ENCODE results near the gene CDKN2B.

The CDKN2B gene

GRCh38 chr9:21993893-21994555 lies 15.1 kb downstream of the CDKN2B start, which contains the start of gene CDKN2A:
Gene CDKN2A, minus strand, starts transcription at chr9:21994392.
- peak; percentile 56 for DNase-seq (ENCODE audit: low read depth)

GRCh38 chr9:21993007-21993406 lies 16.1 kb downstream of the CDKN2B start:
- DNase-seq (ENCODE audit: low read depth) = no peak

GRCh38 chr9:21991072-21991959 lies 17.8 kb downstream of the CDKN2B start:
- no peak for DNase-seq (ENCODE audit: low read depth)

- DNase-seq (ENCODE audit: low read depth) = no peak
These were observed 19.5 kb downstream of the CDKN2B start for GRCh38 chr9:21989440-21990189.

GRCh38 chr9:21988056-21988990 lies 20.8 kb downstream of the CDKN2B start:
- no peak for DNase-seq (ENCODE audit: low read depth)

GRCh38 chr9:21985964-21986667 lies 23.0 kb downstream of the CDKN2B start:
- no peak for DNase-seq (ENCODE audit: low read depth)

- no peak for DNase-seq (ENCODE audit: low read depth)
These were observed 25.0 kb downstream of the CDKN2B start for GRCh38 chr9:21984101-21984500.

GRCh38 chr9:21983561-21983935 lies 25.6 kb downstream of the CDKN2B start:
- no peak for DNase-seq (ENCODE audit: low read depth)

- DNase-seq (ENCODE audit: low read depth) = no peak
These were observed 26.1 kb downstream of the CDKN2B start for GRCh38 chr9:21982861-21983560.

- DNase-seq (ENCODE audit: low read depth) = no peak
These were observed 26.7 kb downstream of the CDKN2B start for GRCh38 chr9:21982391-21982790.

GRCh38 chr9:21976334-21976875 lies 32.7 kb downstream of the CDKN2B start:
- DNase-seq (ENCODE audit: low read depth) = no peak

- DNase-seq (ENCODE audit: low read depth) = peak; percentile 67
These were observed 34.2 kb downstream of the CDKN2B start for GRCh38 chr9:21974722-21975409.

GRCh38 chr9:21974343-21974721 lies 34.8 kb downstream of the CDKN2B start:
- no peak for DNase-seq (ENCODE audit: low read depth)

GRCh38 chr9:21972361-21972760 lies 36.7 kb downstream of the CDKN2B start:
- DNase-seq (ENCODE audit: low read depth) = no peak

GRCh38 chr9:21970800-21971640 lies 38.1 kb downstream of the CDKN2B start:
- DNase-seq (ENCODE audit: low read depth) = no peak

GRCh38 chr9:21969951-21970799 lies 38.9 kb downstream of the CDKN2B start:
- DNase-seq (ENCODE audit: low read depth) = no peak
